ENCODE results near the gene RIGI. TPM values are rescaled to one million over a fixed set of nuclear protein-coding genes. Genes with fewer than 3 reads are reported as not detected.

The RIGI gene
- total RNA-seq, 4 donors from 2014 or later: 4.2 to 9.3 (median 7.4) TPM

DNA sequence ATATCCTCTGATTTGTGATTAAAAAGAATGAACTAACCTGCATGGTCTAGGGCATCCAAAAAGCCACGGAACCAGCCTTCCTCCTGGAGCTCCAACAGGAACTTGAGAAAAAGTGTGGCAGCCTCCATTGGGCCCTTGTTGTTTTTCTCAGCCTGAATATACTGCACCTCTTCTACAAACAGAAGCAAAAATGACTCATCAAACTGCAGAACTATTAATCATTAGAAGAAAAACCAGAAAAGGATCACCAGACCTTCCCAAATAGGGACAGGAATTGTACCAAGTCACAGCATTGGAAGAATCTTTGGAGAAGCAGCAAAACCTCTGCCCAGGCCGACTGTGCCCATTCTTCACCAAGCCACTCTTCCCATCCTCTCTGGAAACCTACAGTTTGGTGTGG lies 25.2 kb downstream of the RIGI start:
- no peak for DNase-seq (ENCODE audit: low spot score in 2 of 2)
- Histone ChIP-seq H3K4me1 (no peaks in the 10 kb centered on the region), H3K36me3 (peaks cover 28% of the 10 kb centered on the region), H3K9me3 (no peaks in the 10 kb centered on the region), H3K27ac (no peak overlapping the region), H3K4me3 (no peak overlapping the region), H3K27me3 (no peaks in the 10 kb centered on the region)
- WGBS: 98% methylated on average over 2 of the region's 2 CpGs
- TF ChIP-seq POLR2A (IDR thresholded peaks at IDR 0.05): no peak
- TF ChIP-seq EP300 (IDR thresholded peaks at IDR 0.05): no peak
- TF ChIP-seq POLR2AphosphoS5 (IDR thresholded peaks at IDR 0.05): no peak
- TF ChIP-seq, protein P1, sequence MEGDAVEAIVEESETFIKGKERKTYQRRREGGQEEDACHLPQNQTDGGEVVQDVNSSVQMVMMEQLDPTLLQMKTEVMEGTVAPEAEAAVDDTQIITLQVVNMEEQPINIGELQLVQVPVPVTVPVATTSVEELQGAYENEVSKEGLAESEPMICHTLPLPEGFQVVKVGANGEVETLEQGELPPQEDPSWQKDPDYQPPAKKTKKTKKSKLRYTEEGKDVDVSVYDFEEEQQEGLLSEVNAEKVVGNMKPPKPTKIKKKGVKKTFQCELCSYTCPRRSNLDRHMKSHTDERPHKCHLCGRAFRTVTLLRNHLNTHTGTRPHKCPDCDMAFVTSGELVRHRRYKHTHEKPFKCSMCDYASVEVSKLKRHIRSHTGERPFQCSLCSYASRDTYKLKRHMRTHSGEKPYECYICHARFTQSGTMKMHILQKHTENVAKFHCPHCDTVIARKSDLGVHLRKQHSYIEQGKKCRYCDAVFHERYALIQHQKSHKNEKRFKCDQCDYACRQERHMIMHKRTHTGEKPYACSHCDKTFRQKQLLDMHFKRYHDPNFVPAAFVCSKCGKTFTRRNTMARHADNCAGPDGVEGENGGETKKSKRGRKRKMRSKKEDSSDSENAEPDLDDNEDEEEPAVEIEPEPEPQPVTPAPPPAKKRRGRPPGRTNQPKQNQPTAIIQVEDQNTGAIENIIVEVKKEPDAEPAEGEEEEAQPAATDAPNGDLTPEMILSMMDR (IDR thresholded peaks at IDR 0.05): no peak

- peaks cover 32% of the 10 kb centered on the region for H3K36me3 ChIP-seq
- H3K27me3 ChIP-seq: no peaks in the 10 kb centered on the region
- no peak for TF ChIP-seq POLR2AphosphoS5 (IDR thresholded peaks at IDR 0.05)
- no peak for TF ChIP-seq POLR2A (IDR thresholded peaks at IDR 0.05)
- TF ChIP-seq EP300 (IDR thresholded peaks at IDR 0.05): no peak
- TF ChIP-seq, protein P1 (IDR thresholded peaks at IDR 0.05): no peak
- no peak for DNase-seq (ENCODE audit: low spot score in 2 of 2)
- no peaks in the 10 kb centered on the region for H3K9me3 ChIP-seq
- H3K4me3 ChIP-seq: no peak overlapping the region
- H3K4me1 ChIP-seq: no peaks in the 10 kb centered on the region
- no peak overlapping the region for H3K27ac ChIP-seq
These were observed 28.1 kb downstream of the RIGI start for GRCh38 chr9:32497921-32498320.

DNA sequence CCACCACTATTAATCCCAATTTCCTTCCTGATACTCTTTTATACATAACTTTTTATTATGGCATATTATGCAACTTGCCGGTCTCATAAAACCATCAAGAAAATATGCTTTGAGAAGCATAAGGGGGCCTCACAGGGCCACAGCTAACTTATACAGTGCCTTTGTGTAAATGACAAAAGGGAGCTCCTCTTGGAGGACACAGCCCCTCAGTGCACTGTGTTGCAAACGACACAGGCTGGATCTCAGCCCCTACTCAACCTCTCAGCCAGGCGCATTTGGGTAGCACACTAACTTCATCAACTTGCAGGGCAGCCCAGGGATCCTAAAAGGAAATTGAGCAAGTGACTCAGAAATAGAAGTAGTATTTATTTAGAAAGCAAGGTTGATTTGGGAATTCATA lies 35.4 kb downstream of the RIGI start:
- Histone ChIP-seq H3K36me3 (peaks cover 53% of the 10 kb centered on the region), H3K27me3 (no peaks in the 10 kb centered on the region), H3K27ac (no peak overlapping the region), H3K4me1 (no peaks in the 10 kb centered on the region), H3K9me3 (no peaks in the 10 kb centered on the region), H3K4me3 (no peak overlapping the region)
- DNase-seq (ENCODE audit: low spot score in 2 of 2): no peak
- TF ChIP-seq POLR2AphosphoS5 (IDR thresholded peaks at IDR 0.05) (no peak), POLR2A (IDR thresholded peaks at IDR 0.05) (no peak), EP300 (IDR thresholded peaks at IDR 0.05) (no peak)
- TF ChIP-seq, protein P1 (IDR thresholded peaks at IDR 0.05): no peak
- 80% methylated on average over 3 of the region's 3 CpGs for WGBS

DNA sequence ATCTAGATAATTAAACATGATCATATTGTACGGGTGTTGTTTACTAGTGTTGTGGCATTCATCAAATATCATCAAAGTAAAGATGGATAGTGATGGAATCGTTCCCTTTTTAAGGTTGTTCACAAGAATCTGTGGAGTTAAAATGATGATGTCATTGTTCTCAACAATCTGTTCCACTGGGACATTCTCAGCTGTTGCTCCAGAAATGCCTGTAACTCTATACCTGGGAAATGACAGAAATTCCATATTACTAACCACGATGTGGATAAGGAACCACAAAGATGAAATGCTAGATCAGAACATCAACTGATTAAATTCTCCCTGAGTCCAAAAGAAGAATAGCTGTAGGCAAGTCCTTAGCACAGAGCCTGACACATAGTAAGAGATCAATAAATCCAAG lies 38.0 kb downstream of the RIGI start:
- Histone ChIP-seq H3K4me1 (no peaks in the 10 kb centered on the region), H3K36me3 (peaks cover 71% of the 10 kb centered on the region), H3K9me3 (no peaks in the 10 kb centered on the region), H3K27ac (no peak overlapping the region), H3K27me3 (no peaks in the 10 kb centered on the region), H3K4me3 (no peak overlapping the region)
- 85% methylated on average over 3 of the region's 3 CpGs for WGBS
- no peak for DNase-seq (ENCODE audit: low spot score in 2 of 2)
- no peak for TF ChIP-seq EP300 (IDR thresholded peaks at IDR 0.05)
- no peak for TF ChIP-seq POLR2A (IDR thresholded peaks at IDR 0.05)
- TF ChIP-seq, protein P1 (IDR thresholded peaks at IDR 0.05): no peak
- no peak for TF ChIP-seq POLR2AphosphoS5 (IDR thresholded peaks at IDR 0.05)

DNA sequence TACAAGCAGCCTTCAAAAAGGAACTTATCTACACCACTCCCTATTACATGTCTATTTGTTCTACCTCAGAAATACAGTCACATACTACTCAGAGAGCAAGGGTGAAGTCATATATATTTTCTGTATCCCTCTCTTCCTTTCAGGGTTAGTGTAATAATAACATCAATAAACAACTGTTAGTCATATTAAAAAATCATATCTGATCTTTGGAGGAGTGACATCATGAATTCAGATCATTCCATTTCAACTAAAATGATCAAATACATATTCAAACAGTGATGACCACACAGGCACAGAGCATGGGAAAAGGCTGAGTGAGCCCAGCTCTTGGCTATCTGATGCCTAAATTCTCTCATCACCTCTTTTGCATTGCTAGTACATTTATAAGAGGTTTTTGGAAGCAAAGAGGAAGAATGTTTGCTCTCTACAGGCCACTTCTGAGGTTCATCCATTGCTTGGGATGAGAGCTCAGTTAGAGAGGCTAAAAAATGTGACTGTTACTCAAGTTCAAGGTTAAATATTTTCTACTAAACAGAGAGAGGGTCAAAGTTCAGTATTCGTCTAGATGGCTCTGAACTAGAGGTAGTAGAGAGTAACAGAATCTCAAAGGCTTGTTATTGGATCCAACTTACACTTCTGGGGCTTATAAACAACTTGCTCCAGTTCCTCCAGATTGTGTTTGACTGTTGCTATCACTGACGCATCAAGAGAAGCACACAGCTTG lies 39.0 kb downstream of the RIGI start:
- DNase-seq (ENCODE audit: low spot score in 2 of 2): no peak
- Histone ChIP-seq H3K27ac (no peak overlapping the region), H3K4me3 (no peak overlapping the region), H3K9me3 (no peaks in the 10 kb centered on the region), H3K4me1 (no peaks in the 10 kb centered on the region), H3K27me3 (no peaks in the 10 kb centered on the region), H3K36me3 (peaks cover 73% of the 10 kb centered on the region)
- no peak for TF ChIP-seq POLR2AphosphoS5 (IDR thresholded peaks at IDR 0.05)
- WGBS: 93% methylated on average over 2 of the region's 2 CpGs

GRCh38 chr9:32483343-32483742 lies 42.7 kb downstream of the RIGI start:
- TF ChIP-seq POLR2AphosphoS5 (IDR thresholded peaks at IDR 0.05): no peak
- TF ChIP-seq, protein P1 (IDR thresholded peaks at IDR 0.05): no peak
- TF ChIP-seq EP300 (IDR thresholded peaks at IDR 0.05): no peak
- no peak for TF ChIP-seq POLR2A (IDR thresholded peaks at IDR 0.05)
- no peaks in the 10 kb centered on the region for H3K4me1 ChIP-seq
- no peak overlapping the region for H3K27ac ChIP-seq
- no peaks in the 10 kb centered on the region for H3K27me3 ChIP-seq
- WGBS: 75% methylated on average over 4 of the region's 4 CpGs
- DNase-seq (ENCODE audit: low spot score in 2 of 2): no peak
- H3K36me3 ChIP-seq: peaks cover 80% of the 10 kb centered on the region
- H3K4me3 ChIP-seq: no peak overlapping the region
- no peaks in the 10 kb centered on the region for H3K9me3 ChIP-seq
